Stromal cell of bone marrow (primary cell): Measurements from ENCODE around the gene RNLS.

ENCODE experiments used
- DNase-seq: peaks from one replicate; pipeline ENCODE4 v3.0.0-alpha.2; 2012; ENCODE audit warnings: low read depth

RNLS gene

GRCh38 chr10:88256886-88257285 lies 326.2 kb downstream of the RNLS start:
- no peak for DNase-seq

- peak; percentile 64 for DNase-seq
Observed at GRCh38 chr10:88256013-88256680, 327.0 kb downstream of the RNLS start.

- DNase-seq, result peak; percentile 86
Observed at GRCh38 chr10:88254091-88254490, 329.0 kb downstream of the RNLS start.

GRCh38 chr10:88253622-88254021 lies 329.5 kb downstream of the RNLS start:
- no peak for DNase-seq

DNA sequence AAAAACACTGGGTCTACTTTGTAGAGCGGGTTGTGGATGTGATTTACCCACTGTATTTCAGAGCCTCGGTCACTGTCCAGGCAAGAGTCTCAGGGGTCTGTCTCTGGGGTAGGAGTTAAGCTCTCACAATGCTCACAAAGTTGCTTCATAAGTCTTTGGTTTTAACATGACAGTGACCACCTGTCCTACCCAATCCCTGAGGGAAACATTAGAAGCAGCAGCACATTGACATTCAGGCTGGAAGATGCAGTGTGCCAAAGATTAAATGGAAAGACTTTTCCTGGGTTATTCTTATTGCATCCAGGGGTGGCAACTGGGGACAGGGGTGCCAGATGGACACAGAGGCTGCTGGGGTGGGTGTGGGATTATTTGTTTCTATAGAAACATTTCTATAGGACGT lies 330.0 kb downstream of the RNLS start:
- DNase-seq, result no peak

GRCh38 chr10:88249450-88249849 lies 333.7 kb downstream of the RNLS start:
- DNase-seq, result no peak

- no peak for DNase-seq
Observed at GRCh38 chr10:88246675-88247074, 336.4 kb downstream of the RNLS start.

DNA sequence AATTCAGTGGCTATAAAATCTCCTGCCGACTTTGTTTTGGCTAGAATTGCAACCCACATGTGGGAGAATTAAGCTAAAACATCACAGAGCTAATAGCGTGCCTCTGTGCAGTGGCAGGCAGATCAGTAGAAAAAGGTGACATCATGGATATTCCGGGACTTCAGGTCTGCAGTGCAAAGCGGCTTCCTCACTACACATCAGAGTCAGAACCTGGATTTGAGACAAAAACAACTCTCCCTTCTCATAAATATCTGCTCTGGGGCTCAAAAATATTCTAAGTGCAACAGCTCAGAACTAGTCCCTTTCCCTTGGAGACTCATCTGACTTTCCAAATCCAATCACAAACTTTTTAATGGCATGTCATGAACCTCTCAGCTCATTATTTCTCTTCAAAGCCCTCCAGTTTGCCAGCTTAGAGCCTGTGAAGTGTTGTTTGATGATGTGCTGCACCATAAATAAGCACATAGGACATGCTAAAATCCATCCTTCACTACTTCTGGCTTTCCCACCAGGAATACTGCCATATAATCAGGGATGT lies 337.1 kb downstream of the RNLS start:
- peak; percentile 70 for DNase-seq

DNA sequence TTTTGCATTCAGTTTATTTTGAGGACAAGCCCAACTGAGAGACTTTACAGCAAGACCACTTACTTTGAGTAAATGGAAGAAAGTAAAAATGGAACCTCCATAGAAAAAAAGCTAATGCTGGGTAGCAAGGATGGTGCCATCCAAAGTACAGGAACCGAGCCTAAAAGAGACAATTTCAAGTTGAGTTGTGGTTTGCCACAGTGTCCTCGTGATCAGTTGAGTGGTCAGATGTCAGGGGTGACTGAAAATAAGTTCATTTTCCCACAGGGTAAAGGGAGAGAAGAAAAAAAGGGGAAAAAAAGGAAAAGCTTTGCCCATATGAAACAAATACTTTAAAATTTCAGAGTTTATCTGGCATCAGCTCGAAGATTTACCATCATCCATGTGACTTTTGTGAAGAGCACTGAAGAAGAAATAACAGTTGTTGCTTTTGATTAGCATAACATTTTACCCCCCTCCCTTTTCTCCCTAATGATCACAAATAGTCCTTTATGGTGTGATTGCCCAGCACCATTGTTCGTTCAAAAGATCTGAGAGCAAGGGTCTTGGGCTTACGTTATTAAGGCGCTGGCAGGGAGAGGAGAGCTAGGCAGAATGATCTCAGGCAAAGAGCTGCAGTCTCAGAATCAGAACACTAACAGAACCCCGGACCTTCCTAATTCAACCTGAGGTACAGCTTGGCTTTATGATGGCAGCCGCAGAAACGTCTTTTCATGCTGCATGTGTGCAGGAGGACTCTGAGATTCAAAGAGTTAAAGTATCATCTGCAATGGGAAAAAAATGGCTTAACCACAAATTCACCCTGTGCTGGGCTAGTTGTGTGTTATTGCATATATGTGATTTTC lies 338.1 kb downstream of the RNLS start:
- no peak for DNase-seq

GRCh38 chr10:88243836-88244730 lies 339.0 kb downstream of the RNLS start:
- DNase-seq, result no peak

DNA sequence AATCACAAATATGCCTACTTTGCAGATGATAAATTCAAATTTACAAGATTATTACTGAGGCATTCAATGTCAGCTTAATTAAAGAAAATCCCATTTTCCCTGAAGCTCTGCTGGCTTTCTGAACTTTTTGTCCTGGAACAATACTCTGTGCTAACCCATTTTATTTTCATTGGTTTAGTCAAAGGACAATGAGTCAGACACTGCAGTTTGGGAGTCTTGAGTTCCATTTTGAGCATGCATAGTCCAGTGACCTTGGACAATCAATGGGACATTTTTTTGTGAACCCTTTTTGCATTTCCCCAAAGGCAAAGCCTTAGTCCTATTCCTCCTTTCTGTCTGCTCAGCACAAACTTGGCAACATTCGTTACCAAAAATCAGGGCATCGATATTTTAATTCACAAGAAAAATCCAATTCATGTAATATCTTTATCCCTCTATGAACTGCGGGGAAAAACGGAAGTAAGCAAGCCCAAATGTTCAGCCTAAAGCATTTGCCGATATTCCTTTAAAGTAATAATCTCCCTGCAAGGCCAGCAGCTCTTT lies 339.8 kb downstream of the RNLS start:
- DNase-seq, result no peak

- DNase-seq, result no peak
Observed at GRCh38 chr10:88241501-88241900, 341.6 kb downstream of the RNLS start.

DNA sequence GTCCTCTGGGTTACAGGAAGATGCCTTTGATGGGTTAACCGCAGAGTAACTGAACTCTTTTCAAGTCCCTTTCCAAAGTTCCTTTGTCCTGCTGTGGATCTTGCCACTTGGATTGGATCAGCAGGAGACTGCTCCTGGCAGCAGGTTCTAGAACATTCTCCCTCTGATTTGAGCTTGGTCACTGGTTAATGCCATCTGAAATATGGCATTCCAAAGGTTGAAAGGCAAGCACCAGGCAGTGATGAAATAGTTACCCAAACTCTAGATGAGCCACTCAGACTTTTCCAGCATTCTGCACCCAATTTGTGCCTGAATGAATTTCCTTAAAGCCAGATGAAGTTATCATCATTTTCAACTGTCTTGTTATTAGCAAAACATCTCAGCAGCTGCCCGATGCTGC lies 343.9 kb downstream of the RNLS start:
- DNase-seq, result no peak

DNA sequence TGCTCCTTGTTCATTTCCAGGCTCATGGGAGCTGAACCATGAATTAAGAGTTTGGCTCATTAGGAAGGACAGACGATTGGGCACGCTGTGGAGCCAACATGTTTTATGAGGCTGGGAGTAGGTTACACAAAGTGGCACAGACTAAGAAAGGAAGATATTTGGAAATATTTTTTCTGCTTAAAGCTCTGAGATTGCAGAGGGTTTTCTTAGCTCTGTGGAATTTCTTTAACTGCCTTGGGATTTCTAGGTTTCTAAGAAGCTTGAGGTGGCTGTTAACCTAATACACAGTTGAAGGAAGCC lies 344.6 kb downstream of the RNLS start:
- DNase-seq, result no peak

DNA sequence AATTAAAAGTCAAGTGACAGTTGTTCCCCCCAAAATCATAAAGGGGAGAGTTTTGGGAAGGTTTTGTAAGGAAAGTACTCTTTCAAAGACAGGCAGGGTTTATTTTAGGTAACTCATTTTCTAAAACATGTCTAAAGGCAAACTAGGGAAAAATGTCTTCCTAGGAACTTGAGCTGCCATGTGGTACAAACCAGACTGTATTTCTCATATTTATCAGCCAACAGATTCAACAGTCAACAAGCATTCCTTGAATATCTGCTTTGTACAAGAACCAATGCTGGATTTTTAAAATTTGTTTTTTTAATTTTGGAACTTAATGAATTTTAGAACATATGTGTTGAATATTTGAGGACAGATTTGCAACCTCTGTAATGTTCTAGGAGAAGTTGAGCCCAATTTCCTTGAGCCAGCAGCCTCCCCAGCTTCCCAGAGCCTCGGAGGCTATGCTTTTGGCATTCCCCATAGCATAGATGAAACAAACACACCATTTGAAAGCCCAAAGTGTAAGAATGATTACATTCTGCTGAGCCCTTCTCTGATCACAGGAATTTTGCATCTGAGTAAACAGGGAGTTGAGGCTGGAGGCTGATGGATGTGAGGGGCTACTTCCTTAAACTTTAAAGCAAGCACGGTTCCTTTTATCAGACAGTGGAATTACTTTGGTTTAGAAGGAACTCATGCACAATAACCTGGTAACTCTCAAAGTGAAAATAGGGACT lies 345.1 kb downstream of the RNLS start:
- no peak for DNase-seq

- no peak for DNase-seq
Observed at GRCh38 chr10:88236121-88236743, 346.9 kb downstream of the RNLS start.

DNA sequence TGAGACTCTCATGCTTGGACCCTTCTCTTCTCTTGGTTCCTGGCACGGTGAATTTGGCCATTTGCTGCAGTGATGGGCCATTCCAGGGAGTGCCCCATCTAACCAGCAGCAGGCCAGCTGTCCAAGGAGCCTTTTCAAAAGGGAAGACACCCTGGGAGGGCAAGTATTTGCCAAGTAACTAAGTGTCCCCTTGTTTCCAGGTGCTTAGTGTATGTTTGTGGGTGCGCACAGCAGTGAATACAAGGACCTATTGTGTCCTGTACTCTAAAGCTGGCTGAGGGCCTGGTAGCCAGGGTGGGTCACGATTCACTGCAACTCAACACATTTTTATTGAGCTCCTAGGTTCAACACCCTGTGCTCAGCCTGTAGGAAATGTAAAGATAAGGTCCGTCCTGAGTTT lies 348.8 kb downstream of the RNLS start:
- no peak for DNase-seq

DNA sequence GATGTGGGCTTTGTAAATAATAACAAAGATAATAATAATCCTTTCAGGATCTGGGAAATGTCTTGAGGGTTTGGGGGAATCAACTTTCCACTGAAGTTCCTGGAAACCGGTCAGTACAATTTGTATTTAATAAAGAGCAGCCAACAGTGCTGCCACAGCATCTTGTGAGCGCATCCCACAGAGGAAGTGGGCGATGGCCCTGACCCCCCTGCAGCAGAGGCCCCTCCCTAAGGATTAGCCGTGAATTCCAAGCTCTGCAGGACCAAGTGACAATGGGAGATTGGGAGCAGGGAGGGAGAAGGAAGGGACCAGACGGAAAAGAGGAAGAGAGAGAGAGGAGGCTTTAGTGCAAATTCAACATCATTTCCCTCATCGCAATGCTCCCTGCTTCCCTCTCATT lies 349.2 kb downstream of the RNLS start:
- no peak for DNase-seq

DNA sequence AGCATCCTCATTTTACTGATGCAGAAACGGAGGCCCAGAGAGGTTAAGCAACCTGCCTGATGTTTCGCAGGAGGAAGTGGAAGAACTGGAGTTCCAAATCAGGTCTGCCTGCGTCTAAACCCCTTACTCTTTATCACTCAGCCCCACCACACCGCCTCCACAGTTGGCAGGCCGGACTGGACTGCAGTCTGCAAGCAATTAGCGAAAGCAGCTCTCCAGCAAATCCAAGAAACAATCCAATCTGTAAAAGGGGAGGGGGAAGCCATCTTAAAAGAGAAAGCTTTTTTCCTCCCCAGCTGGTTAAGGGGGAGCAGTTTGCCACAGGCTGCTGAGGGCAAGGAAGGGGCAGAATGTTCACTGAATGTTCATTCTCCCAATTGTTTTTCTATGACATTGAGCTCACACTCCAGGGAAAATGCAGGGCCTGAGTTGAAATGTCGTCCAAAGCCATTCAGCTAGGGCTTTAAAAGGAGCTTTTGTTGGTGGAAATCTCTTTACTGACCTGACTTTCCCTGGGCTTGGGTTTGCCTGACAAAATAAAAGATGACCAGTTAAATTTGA lies 350.1 kb downstream of the RNLS start:
- no peak for DNase-seq

DNA sequence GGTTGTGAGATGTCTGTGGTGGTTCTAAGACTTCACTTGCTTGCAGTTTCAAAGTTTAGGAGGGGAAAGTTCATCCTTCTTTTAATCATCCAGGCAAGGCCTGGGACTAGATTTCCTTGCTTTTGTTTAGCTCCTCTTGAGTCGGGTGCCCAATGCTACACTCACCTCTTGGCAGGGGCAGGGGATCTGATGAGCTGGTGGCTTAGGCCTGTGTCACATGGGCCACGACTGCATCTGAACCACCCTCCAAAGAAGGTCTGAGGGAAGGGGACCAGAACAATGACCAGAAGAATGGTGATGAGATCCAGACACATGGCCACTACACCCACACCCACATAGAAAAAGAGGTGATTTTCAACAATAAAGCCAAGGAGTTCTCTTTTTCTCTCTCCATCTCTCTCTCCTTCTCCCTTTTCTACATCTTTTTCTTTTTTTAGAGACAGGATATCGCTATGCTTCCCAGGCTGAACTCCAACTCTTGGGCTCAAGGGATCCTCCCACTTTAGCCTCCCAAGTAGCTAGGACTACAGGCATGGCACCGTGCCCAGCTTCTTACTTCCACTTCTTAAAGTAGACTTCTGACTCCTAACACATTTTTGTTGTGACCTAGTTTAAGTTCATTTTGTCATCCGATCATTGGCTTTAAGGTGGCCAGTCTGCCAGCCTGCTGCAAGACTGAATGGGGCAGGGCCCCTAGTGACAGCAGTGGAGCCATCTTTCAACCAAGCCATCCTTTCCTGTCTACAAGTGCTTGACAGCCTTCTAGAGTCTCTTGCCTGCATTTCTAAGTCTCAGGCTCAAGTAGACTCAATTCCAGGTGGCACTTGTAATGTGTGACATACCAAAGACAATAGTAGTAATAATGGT lies 350.9 kb downstream of the RNLS start:
- DNase-seq, result peak; percentile 73
